ENCODE results near the gene TAS2R7. TPM values are rescaled to one million over a fixed set of nuclear protein-coding genes. Genes with fewer than 3 reads are reported as not detected.

Gene TAS2R7
- total RNA-seq, 1 experiment from 2014 or later: not detected

DNA sequence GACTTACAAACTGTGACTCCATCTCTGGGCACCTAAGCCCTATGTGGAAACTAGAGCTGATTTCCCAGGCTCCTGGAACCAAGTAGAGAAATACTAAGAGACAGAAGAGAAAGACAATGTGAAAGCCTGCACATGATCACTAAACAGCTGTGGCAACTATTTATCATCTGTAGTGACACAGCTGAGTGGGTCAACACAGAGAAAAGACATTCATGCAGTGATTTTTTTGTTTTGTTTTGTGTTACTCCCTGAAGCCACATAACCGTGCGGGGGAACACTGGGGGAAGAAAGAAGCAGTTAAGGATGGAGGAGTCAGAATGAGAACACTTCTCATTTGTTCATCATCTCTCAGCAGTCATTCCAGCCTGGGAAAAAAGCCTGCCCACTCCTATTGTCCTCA, 45.3 kb upstream of the TAS2R7 start:
- ChIA-PET CTCF (no interaction called here), POLR2A (no interaction called here)
- Histone ChIP-seq H3K27me3 (replicated peaks; ENCODE audit: control insufficient read depth, insufficient read depth, low read length) (no peaks in the 10 kb centered on the region), H3K9me3 (no peaks in the 10 kb centered on the region), H3K36me3 (ENCODE audit: control insufficient read depth, insufficient read depth, low read length) (no peaks in the 10 kb centered on the region), H3K4me3 (ENCODE audit: low read depth, low read length) (no peak overlapping the region), H3K4me1 (0 out of 2 replicates have a peak, but pooled peaks cover 5% of the 10 kb centered on the region)
- Mint-ChIP-seq H3K9me3 (ENCODE audit: unreplicated experiment) (no peaks in the 10 kb centered on the region), H3K36me3 (ENCODE audit: insufficient read depth, unreplicated experiment) (no peaks in the 10 kb centered on the region), H3K27me3 (ENCODE audit: insufficient read depth, unreplicated experiment) (no peaks in the 10 kb centered on the region), H3K4me1 (ENCODE audit: low read depth, unreplicated experiment) (no peaks in the 10 kb centered on the region), H3K4me3 (ENCODE audit: unreplicated experiment) (no peak overlapping the region), H3K27ac (ENCODE audit: unreplicated experiment) (no peak overlapping the region)
- intact Hi-C loops (cut with micrococcal nuclease; ENCODE audit: unreplicated experiment): no loop called here
- no peak for DNase-seq
- no TSS peak for BruUV-seq (replicated peaks)
- TF ChIP-seq, protein P1, sequence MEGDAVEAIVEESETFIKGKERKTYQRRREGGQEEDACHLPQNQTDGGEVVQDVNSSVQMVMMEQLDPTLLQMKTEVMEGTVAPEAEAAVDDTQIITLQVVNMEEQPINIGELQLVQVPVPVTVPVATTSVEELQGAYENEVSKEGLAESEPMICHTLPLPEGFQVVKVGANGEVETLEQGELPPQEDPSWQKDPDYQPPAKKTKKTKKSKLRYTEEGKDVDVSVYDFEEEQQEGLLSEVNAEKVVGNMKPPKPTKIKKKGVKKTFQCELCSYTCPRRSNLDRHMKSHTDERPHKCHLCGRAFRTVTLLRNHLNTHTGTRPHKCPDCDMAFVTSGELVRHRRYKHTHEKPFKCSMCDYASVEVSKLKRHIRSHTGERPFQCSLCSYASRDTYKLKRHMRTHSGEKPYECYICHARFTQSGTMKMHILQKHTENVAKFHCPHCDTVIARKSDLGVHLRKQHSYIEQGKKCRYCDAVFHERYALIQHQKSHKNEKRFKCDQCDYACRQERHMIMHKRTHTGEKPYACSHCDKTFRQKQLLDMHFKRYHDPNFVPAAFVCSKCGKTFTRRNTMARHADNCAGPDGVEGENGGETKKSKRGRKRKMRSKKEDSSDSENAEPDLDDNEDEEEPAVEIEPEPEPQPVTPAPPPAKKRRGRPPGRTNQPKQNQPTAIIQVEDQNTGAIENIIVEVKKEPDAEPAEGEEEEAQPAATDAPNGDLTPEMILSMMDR (IDR thresholded peaks at IDR 0.05; ENCODE audit: insufficient read depth in 1 of 2, low read depth in 1 of 2, low read length in 1 of 2, severe bottlenecking in 1 of 2, unreplicated experiment in 1 of 2): no peak

DNA sequence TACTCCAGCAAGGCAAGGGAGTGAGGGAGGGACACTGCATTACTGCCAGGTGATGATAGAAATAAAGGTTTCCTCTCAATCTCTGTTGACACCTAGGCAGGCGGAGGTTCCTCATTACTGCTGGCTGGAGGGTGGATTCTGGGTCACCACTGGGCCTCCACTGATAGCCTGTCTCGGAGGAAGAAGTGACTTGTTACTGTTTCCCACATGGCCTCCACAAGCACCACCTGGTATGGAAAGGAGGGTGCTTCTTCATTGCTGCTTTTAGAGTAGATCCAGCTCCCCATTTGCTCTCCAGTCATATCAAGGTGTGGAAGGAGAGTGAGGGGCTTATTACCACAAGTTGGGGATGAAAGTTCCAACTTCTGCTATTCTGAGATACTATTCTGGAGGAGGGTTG, 40.4 kb upstream of the TAS2R7 start:
- Mint-ChIP-seq H3K4me3 (ENCODE audit: unreplicated experiment) (no peak overlapping the region), H3K9me3 (ENCODE audit: unreplicated experiment) (peaks cover 4% of the 10 kb centered on the region)

GRCh38 chr12:10838461-10838860, 36.0 kb upstream of the TAS2R7 start:
- H3K27me3 ChIP-seq (replicated peaks; ENCODE audit: control insufficient read depth, insufficient read depth, low read length): no peaks in the 10 kb centered on the region
- POLR2A ChIA-PET: no interaction called here
- no peak for DNase-seq
- peaks cover 7% of the 10 kb centered on the region for H3K9me3 ChIP-seq
- CTCF ChIA-PET: no interaction called here
- BruUV-seq (replicated peaks): no TSS peak
- TF ChIP-seq, protein P1 (IDR thresholded peaks at IDR 0.05; ENCODE audit: insufficient read depth in 1 of 2, low read depth in 1 of 2, low read length in 1 of 2, severe bottlenecking in 1 of 2, unreplicated experiment in 1 of 2): no peak
- Mint-ChIP-seq H3K4me1 (ENCODE audit: low read depth, unreplicated experiment) (peaks cover 19% of the 10 kb centered on the region), H3K27ac (ENCODE audit: unreplicated experiment) (no peak overlapping the region), H3K27me3 (ENCODE audit: insufficient read depth, unreplicated experiment) (no peaks in the 10 kb centered on the region), H3K9me3 (ENCODE audit: unreplicated experiment) (peaks cover 26% of the 10 kb centered on the region), H3K4me3 (ENCODE audit: unreplicated experiment) (no peak overlapping the region), H3K36me3 (ENCODE audit: insufficient read depth, unreplicated experiment) (no peaks in the 10 kb centered on the region)
- H3K4me3 ChIP-seq (ENCODE audit: low read depth, low read length): no peak overlapping the region
- intact Hi-C loops (cut with micrococcal nuclease; ENCODE audit: unreplicated experiment): no loop called here
- H3K36me3 ChIP-seq (ENCODE audit: control insufficient read depth, insufficient read depth, low read length): no peaks in the 10 kb centered on the region
- peaks cover 16% of the 10 kb centered on the region for H3K4me1 ChIP-seq

More for the DNA sequence above, 40.4 kb upstream of the TAS2R7 start:
- Histone ChIP-seq H3K9me3 (no peaks in the 10 kb centered on the region; the same call in 1 of the 2 replicates), H3K4me1 (0 out of 2 replicates have a peak, but pooled peaks cover 5% of the 10 kb centered on the region), H3K36me3 (ENCODE audit: control insufficient read depth, insufficient read depth, low read length) (no peaks in the 10 kb centered on the region), H3K4me3 (ENCODE audit: low read depth, low read length) (no peak overlapping the region), H3K27me3 (replicated peaks; ENCODE audit: control insufficient read depth, insufficient read depth, low read length) (no peaks in the 10 kb centered on the region)
- Mint-ChIP-seq H3K27ac (ENCODE audit: unreplicated experiment) (no peak overlapping the region), H3K27me3 (ENCODE audit: insufficient read depth, unreplicated experiment) (no peaks in the 10 kb centered on the region), H3K4me1 (ENCODE audit: low read depth, unreplicated experiment) (no peaks in the 10 kb centered on the region), H3K36me3 (ENCODE audit: insufficient read depth, unreplicated experiment) (no peaks in the 10 kb centered on the region)
- DNase-seq: no peak
- intact Hi-C loops (cut with micrococcal nuclease; ENCODE audit: unreplicated experiment): no loop called here
- CTCF ChIA-PET: no interaction called here
- TF ChIP-seq, protein P1 (IDR thresholded peaks at IDR 0.05; ENCODE audit: insufficient read depth in 1 of 2, low read depth in 1 of 2, low read length in 1 of 2, severe bottlenecking in 1 of 2, unreplicated experiment in 1 of 2): no peak
- no TSS peak for BruUV-seq (replicated peaks)
- POLR2A ChIA-PET: no interaction called here

Data from Caco-2 (cell line).